ENCODE results near the gene CDR2.

CDR2 gene

GRCh38 chr16:22323173-22323958 lies 51.1 kb downstream of the CDR2 start:
- no peak for DNase-seq

- no peak for DNase-seq
Measured at GRCh38 chr16:22322741-22323140, 51.7 kb downstream of the CDR2 start.

GRCh38 chr16:22322021-22322471 lies 52.4 kb downstream of the CDR2 start:
- DNase-seq = no peak

GRCh38 chr16:22321340-22322001 lies 52.9 kb downstream of the CDR2 start:
- peak; percentile 44 for DNase-seq

- DNase-seq = no peak
Measured at GRCh38 chr16:22320572-22321339, 53.7 kb downstream of the CDR2 start.

- DNase-seq = peak; percentile 50
Measured at GRCh38 chr16:22318690-22319358, 55.6 kb downstream of the CDR2 start.

- no peak for DNase-seq
Measured at GRCh38 chr16:22317625-22318024, 56.8 kb downstream of the CDR2 start.

- no peak for DNase-seq
Measured at GRCh38 chr16:22317001-22317530, 57.4 kb downstream of the CDR2 start.

GRCh38 chr16:22316411-22316811 lies 58.0 kb downstream of the CDR2 start:
- DNase-seq = no peak

GRCh38 chr16:22315979-22316378 lies 58.4 kb downstream of the CDR2 start:
- no peak for DNase-seq

- DNase-seq = no peak
Measured at GRCh38 chr16:22314661-22315626, 59.5 kb downstream of the CDR2 start.

- no peak for DNase-seq
Measured at GRCh38 chr16:22313876-22314470, 60.4 kb downstream of the CDR2 start.

- DNase-seq = no peak
Measured at GRCh38 chr16:22312897-22313781, 61.3 kb downstream of the CDR2 start.

- no peak for DNase-seq
Measured at GRCh38 chr16:22311520-22311919, 62.9 kb downstream of the CDR2 start.

- no peak for DNase-seq
Measured at GRCh38 chr16:22308824-22309520, 65.4 kb downstream of the CDR2 start.

- DNase-seq = no peak
Measured at GRCh38 chr16:22307838-22308237, 66.6 kb downstream of the CDR2 start.

GRCh38 chr16:22306788-22307187 lies 67.6 kb downstream of the CDR2 start:
- no peak for DNase-seq

- no peak for DNase-seq
Measured at GRCh38 chr16:22304411-22304810, 70.0 kb downstream of the CDR2 start.

- no peak for DNase-seq
Measured at GRCh38 chr16:22302776-22303363, 71.5 kb downstream of the CDR2 start.
